G401 (cell line): ENCODE data around the gene FXYD7. TPM values are rescaled to one million over a fixed set of nuclear protein-coding genes. Genes with fewer than 3 reads are reported as not detected.
"Not testable (repeated sequence)": the region's sequence is repeated elsewhere in the genome, so short reads cannot be mapped to it uniquely, and the experiment has no call there.

Experiments
- DNase-seq: peaks from one replicate; pipeline ENCODE4 v3.0.0-alpha.2; 2015; ENCODE audit warnings: low spot score
- in situ Hi-C: cut with HindIII; loops from 2 replicates; pipeline ENCODE4 v1.10.0; 2016; ENCODE audit warnings: low sequenced_read_pairs, mixed read lengths
- total RNA-seq: library from RNA; depleted of rRNA; stranded (reverse); fragments of >200 nt; shearing (Covaris generic); gene quantifications from 2 replicates; pipeline ENCODE4 v1.2.3, GENCODE V29; 2014

FXYD7 gene
- total RNA-seq, 1 experiment from 2014 or later: not detected

GRCh38 chr19:35124098-35125060, 18.7 kb upstream of the FXYD7 start:
- in situ Hi-C loops: no loop called here
- peak; percentile 91 for DNase-seq

- DNase-seq: no peak
- in situ Hi-C loops: no loop called here
Observed at GRCh38 chr19:35125270-35125717, 17.8 kb upstream of the FXYD7 start.

- in situ Hi-C loops: no loop called here
- no peak for DNase-seq
Observed at GRCh38 chr19:35125749-35126623, 17.1 kb upstream of the FXYD7 start.

GRCh38 chr19:35126624-35126959, 16.5 kb upstream of the FXYD7 start:
- DNase-seq: no peak
- in situ Hi-C loops: no loop called here

GRCh38 chr19:35127871-35128270, 15.2 kb upstream of the FXYD7 start:
- DNase-seq: no peak
- in situ Hi-C loops: no loop called here

- no peak for DNase-seq
- in situ Hi-C loops: no loop called here
Observed at GRCh38 chr19:35128398-35129057, 14.5 kb upstream of the FXYD7 start.

GRCh38 chr19:35129724-35130274, 13.3 kb upstream of the FXYD7 start:
- DNase-seq, in situ Hi-C loops: not testable (repeated sequence)

GRCh38 chr19:35130761-35131720, 12.0 kb upstream of the FXYD7 start:
- in situ Hi-C loops: no loop called here
- no peak for DNase-seq

- DNase-seq: no peak
- in situ Hi-C loops: no loop called here
Observed at GRCh38 chr19:35132254-35132653, 10.8 kb upstream of the FXYD7 start.

GRCh38 chr19:35133826-35134225, 9.2 kb upstream of the FXYD7 start:
- in situ Hi-C loops: no loop called here
- no peak for DNase-seq

GRCh38 chr19:35134601-35135242, 8.3 kb upstream of the FXYD7 start, which contains the start of gene LGI4:
Gene LGI4, minus strand, starts transcription at chr19:35135059. Its CDS starts 379 bp downstream, at chr19:35134680.
- DNase-seq: no peak
- in situ Hi-C loops: no loop called here

- in situ Hi-C loops: no loop called here
- DNase-seq: peak; percentile 82
Observed at GRCh38 chr19:35135389-35135909, 7.6 kb upstream of the FXYD7 start.

- DNase-seq: no peak
- in situ Hi-C loops: no loop called here
Observed at GRCh38 chr19:35136231-35136630, 6.8 kb upstream of the FXYD7 start.

GRCh38 chr19:35136977-35137702, 5.9 kb upstream of the FXYD7 start:
- in situ Hi-C loops: no loop called here
- DNase-seq: no peak

- in situ Hi-C loops: no loop called here
- DNase-seq: no peak
Observed at GRCh38 chr19:35138305-35138892, 4.7 kb upstream of the FXYD7 start, which contains the start of gene FXYD1. Gene FXYD1, plus strand, starts transcription at chr19:35138824. Its CDS starts 1,256 bp downstream, at chr19:35140080.

GRCh38 chr19:35140207-35140961, 2.7 kb upstream of the FXYD7 start:
- in situ Hi-C loops: no loop called here
- DNase-seq: no peak
